HFFc6 (cell line): ENCODE data around the gene BRMS1. TPM values are rescaled to one million over a fixed set of nuclear protein-coding genes. Genes with fewer than 3 reads are reported as not detected.

Source experiments
- DNase-seq: peaks from one replicate; pipeline ENCODE4 v3.0.0-alpha.2; 2018
- H3K27ac Mint-ChIP-seq: 2 replicates; pipeline ENCODE4 v1.8.0; 2020; ENCODE audit warnings: mild to moderate bottlenecking, mixed read lengths
- H3K27me3 Mint-ChIP-seq: 2 replicates; pipeline ENCODE4 v1.8.0; 2021; ENCODE audit warnings: mild to moderate bottlenecking, moderate library complexity, mixed read lengths; ENCODE audit not compliant: insufficient read depth
- H3K36me3 Mint-ChIP-seq: 2 replicates; pipeline ENCODE4 v1.8.0; 2021; ENCODE audit warnings: low read depth, mixed read lengths
- H3K4me1 Mint-ChIP-seq: 2 replicates; pipeline ENCODE4 v1.8.0; 2020; ENCODE audit warnings: low read depth, mixed read lengths
- H3K4me3 Mint-ChIP-seq: 2 replicates; pipeline ENCODE4 v1.8.0; 2020; ENCODE audit warnings: mild to moderate bottlenecking, moderate library complexity, mixed read lengths
- H3K9me3 Mint-ChIP-seq: 2 replicates; pipeline ENCODE4 v1.8.0; 2020; ENCODE audit warnings: mild to moderate bottlenecking, mixed read lengths
- CTCF ChIP-seq: fragments of 200-600 bp; sonication (generic); IDR thresholded peaks from 2 replicates; pipeline ENCODE4 v1.5.0; 2021; ENCODE audit warnings: antibody characterized with exemption, mild to moderate bottlenecking
- total RNA-seq, 6 experiments: library from RNA; stranded (reverse); fragmentation: NEBNext Ultra II Directional; extraction: Animal tissue kit (Norgen Biotek cat#: 25700); gene quantifications; 2 replicates in 1 of 6; 3 replicates in 5 of 6; pipeline ENCODE4 v1.2.3, GENCODE V29; 2021

Gene BRMS1
- total RNA-seq, 6 experiments from 2014 or later: 41.2 to 66.6 (median 61.2) TPM

GRCh38 chr11:66310324-66310723, 34.6 kb downstream of the BRMS1 start:
- H3K27ac Mint-ChIP-seq: no peak overlapping the region
- DNase-seq: no peak
- no peaks in the 10 kb centered on the region for H3K9me3 Mint-ChIP-seq
- H3K4me3 Mint-ChIP-seq: no peak overlapping the region
- peaks cover 5% of the 10 kb centered on the region for H3K27me3 Mint-ChIP-seq
- H3K36me3 Mint-ChIP-seq: peaks cover 14% of the 10 kb centered on the region
- no peak for TF ChIP-seq CTCF
- peaks cover 25% of the 10 kb centered on the region for H3K4me1 Mint-ChIP-seq

- Mint-ChIP-seq H3K27ac (no peak overlapping the region), H3K9me3 (no peaks in the 10 kb centered on the region), H3K36me3 (peaks cover 8% of the 10 kb centered on the region; the same call in 1 of the 2 replicates), H3K27me3 (peaks cover 9% of the 10 kb centered on the region), H3K4me3 (no peak overlapping the region), H3K4me1 (peaks cover 18% of the 10 kb centered on the region)
- TF ChIP-seq CTCF: no peak
- DNase-seq: no peak
Measured at GRCh38 chr11:66309475-66309874, 35.4 kb downstream of the BRMS1 start.

GRCh38 chr11:66302656-66303055, 42.2 kb downstream of the BRMS1 start:
- H3K36me3 Mint-ChIP-seq: no peaks in the 10 kb centered on the region
- H3K4me1 Mint-ChIP-seq: no peaks in the 10 kb centered on the region
- H3K27me3 Mint-ChIP-seq: peaks cover 12% of the 10 kb centered on the region
- TF ChIP-seq CTCF: no peak
- no peak overlapping the region for H3K4me3 Mint-ChIP-seq
- H3K9me3 Mint-ChIP-seq: no peaks in the 10 kb centered on the region
- no peak for DNase-seq
- no peak overlapping the region for H3K27ac Mint-ChIP-seq

GRCh38 chr11:66299186-66299585, 45.7 kb downstream of the BRMS1 start:
- no peaks in the 10 kb centered on the region for H3K4me1 Mint-ChIP-seq
- peaks cover 13% of the 10 kb centered on the region for H3K27me3 Mint-ChIP-seq
- no peak overlapping the region for H3K27ac Mint-ChIP-seq
- H3K36me3 Mint-ChIP-seq: no peaks in the 10 kb centered on the region
- no peak for DNase-seq
- no peak overlapping the region for H3K4me3 Mint-ChIP-seq
- no peaks in the 10 kb centered on the region for H3K9me3 Mint-ChIP-seq
- TF ChIP-seq CTCF: no peak

GRCh38 chr11:66297610-66298009, 47.3 kb downstream of the BRMS1 start:
- Mint-ChIP-seq H3K4me3 (no peak overlapping the region), H3K9me3 (no peaks in the 10 kb centered on the region), H3K4me1 (no peaks in the 10 kb centered on the region), H3K27ac (no peak overlapping the region), H3K36me3 (no peaks in the 10 kb centered on the region), H3K27me3 (peaks cover 14% of the 10 kb centered on the region)
- DNase-seq: no peak
- TF ChIP-seq CTCF: no peak
